Mammary epithelial cell (primary cell): ENCODE measurements around the gene LIX1.
"Not testable (repeated sequence)": the region's sequence is repeated elsewhere in the genome, so short reads cannot be mapped to it uniquely, and the experiment has no call there.

Source experiments
- EZH2 ChIP-seq: IDR thresholded peaks from 2 replicates; pipeline ENCODE4 v1.6.1; 2012; ENCODE audit warnings: low read length, inconsistent platforms, borderline replicate concordance
- TF ChIP-seq, protein P1 (sequence below), 2 donors: IDR thresholded peaks in 1 of 2; conservative IDR thresholded peaks in 1 of 2; 2 replicates each; pipeline ENCODE4 v1.5.1; 2011 to 2012; ENCODE audit warnings: inconsistent platforms in 2 of 2, low read length in 2 of 2, mild to moderate bottlenecking in 2 of 2, control low read depth in 1 of 2, low read depth in 1 of 2; ENCODE audit not compliant: insufficient read depth in 1 of 2; ENCODE audit errors: extremely low read depth in 1 of 2

DNA sequence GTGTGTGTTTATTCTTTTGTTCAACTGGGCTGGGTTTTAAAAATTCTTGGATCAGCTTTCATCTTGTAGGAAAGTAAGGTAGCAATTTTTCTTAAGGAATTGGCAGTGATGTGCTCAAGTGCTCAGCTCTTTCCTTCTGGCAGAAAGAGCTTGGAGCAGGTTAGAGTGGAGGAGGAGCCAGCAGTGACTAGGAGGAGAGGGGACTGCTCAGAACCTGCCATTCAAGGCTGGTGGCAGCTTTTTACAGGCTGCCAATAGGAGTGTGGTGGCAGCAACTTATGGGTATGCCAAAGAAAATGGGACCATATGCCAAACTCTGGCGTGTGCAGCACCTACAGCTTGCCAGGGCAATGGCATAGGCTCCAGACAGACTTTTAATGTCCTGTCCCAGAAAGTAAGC, 2.2 kb downstream of the LIX1 start:
- TF ChIP-seq, protein P1, sequence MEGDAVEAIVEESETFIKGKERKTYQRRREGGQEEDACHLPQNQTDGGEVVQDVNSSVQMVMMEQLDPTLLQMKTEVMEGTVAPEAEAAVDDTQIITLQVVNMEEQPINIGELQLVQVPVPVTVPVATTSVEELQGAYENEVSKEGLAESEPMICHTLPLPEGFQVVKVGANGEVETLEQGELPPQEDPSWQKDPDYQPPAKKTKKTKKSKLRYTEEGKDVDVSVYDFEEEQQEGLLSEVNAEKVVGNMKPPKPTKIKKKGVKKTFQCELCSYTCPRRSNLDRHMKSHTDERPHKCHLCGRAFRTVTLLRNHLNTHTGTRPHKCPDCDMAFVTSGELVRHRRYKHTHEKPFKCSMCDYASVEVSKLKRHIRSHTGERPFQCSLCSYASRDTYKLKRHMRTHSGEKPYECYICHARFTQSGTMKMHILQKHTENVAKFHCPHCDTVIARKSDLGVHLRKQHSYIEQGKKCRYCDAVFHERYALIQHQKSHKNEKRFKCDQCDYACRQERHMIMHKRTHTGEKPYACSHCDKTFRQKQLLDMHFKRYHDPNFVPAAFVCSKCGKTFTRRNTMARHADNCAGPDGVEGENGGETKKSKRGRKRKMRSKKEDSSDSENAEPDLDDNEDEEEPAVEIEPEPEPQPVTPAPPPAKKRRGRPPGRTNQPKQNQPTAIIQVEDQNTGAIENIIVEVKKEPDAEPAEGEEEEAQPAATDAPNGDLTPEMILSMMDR (conservative IDR thresholded peaks at IDR 0.05 in 1 of 2, IDR thresholded peaks at IDR 0.05 in 1 of 2; ENCODE audit: extremely low read depth in 1 of 2, insufficient read depth in 1 of 2, low read depth in 1 of 2, low read length in 2 of 2), result not testable (repeated sequence)
- not testable (repeated sequence) for TF ChIP-seq EZH2
